Dedifferentiated amniotic fluid mesenchymal stem cell (primary cell): ENCODE data around the gene ACTL10.

Experiments
- DNase-seq: peaks from one replicate; pipeline ENCODE4 v3.0.0-alpha.2; 2016; ENCODE audit errors: extremely low spot score

The ACTL10 gene

DNA sequence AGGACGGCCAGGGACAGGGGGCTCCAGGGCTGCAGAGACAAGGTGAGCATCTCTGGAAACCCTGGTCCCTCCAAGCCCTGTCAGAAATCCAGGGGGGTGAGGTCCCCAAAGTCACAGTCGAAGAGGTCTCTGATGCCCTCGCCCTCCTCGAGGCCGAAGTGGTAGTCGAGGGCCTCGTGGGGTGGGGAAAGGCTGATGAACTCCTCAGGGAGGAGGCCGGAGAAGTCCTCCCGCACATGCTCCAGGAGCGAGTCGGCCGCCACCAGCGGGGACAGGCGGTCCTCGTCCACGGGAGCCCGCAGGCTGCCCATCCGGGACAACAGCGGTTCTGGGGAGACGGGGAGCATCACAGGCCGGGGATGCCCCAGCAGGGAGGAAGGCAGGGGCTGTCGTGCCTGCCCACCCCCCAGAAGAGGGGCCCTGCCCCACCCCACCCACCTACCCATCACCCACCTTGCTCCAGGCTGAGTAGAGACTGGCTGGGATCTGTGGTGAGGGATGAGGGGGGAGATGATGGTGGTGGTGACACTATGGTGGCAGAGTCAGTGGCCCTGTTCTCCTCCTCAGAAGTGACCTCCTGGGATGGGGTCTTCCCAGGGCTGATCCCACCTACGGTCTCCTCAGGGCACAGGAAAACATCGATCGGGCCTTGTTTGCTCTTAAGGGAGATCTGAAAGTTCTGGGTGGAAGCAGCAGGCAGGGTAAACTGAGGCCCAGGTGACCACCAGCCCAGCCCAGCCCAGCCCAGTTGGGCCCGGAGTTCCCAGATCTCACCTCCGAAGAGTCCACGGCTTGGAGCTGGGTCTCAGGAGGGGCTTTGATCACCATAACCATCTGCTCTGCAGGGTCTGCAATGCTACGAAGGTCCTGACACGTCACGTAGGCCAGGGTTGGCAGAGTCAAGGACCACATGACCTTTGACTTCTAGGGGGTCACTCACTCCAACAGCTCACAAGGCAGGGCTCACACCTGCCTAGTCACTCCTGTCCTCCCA is 10.2 kb downstream of the ACTL10 start:
- DNase-seq: no peak

DNA sequence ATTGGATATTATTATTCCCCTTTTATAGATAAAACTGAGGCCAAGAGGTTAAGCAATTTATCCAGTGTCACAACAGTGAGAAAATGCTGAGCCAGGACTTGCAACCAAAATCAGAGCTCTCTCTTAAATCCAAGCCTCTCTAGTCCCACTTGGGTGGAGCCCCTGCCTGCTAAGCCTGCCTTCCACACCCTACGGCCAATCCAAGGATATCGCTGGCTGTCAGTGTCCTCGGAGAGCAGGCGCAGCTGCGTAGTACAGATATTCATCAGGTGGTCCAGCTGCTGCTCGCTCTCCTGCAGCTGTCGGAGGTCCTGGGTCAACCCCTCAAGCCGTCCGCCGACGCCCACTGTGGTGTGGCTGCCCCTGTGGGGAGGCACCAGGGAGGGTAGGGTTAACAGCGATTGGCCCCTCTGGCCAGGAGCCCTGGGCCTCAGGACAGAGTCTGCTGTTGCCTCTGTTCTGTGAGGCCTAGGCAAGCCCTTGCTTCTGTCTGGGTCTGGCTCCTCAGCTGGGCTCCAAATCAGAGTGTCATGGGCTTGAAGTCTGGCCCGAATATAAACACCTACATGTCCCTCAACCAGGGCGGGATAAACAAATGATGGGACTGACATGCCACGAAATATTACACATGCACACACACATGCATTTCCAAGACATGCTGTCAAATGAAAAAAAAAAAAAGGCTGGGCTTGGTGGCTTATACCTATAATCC is 11.4 kb downstream of the ACTL10 start:
- no peak for DNase-seq

DNA sequence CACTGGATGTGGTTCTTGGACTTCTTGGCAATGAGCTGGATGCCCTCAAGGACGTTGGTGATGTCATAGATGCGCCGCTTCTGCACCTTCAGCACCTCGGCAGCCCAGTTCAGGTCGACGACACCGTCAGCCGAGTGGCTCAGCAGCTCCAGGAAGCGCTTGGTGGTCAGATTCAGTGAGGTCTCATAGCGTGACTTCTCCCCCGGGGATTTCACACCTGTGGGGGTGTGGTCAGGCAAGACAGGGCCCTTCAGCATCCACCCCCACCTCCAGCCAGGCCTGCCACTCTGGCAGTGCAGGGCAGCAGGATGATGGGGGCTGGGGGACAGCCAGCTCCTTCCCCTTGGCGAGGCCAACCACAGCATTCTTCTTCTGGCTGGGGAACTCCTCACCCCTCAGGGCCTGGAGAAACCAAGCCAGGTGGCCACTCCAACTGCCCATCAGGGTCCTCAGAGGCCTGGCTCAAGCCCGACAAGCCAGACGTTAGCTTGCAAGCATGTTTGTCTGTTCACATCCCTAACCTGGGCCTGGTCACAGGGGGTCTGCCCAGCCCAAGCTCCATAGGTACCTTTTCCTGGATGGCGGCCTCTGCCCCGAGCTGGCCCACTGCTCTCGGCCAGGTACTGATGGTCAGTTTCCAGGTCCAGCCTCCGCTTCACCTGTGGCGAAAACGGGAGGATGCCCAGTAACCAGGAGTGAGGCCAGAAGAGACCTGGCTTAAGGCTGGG is 13.2 kb downstream of the ACTL10 start:
- DNase-seq: no peak

DNA sequence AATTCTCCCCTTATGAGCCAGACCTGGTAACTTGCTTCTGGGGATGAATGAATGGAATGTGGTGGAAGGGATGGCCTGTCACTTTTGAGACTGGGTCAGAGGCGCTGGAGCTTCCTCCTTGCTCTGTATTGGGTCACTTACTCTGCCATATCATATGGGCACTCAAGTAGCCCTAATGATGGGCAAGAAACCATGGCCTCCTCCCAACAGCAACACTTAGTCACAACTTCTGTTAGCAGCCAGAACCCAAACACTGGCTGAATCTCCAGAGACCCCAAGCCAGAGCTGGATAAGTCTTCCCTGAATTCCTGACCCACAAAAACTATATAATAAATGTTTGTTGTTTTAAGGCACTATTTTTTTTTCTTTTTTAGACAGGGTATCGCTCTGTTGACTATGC is 13.9 kb downstream of the ACTL10 start:
- DNase-seq: no peak

DNA sequence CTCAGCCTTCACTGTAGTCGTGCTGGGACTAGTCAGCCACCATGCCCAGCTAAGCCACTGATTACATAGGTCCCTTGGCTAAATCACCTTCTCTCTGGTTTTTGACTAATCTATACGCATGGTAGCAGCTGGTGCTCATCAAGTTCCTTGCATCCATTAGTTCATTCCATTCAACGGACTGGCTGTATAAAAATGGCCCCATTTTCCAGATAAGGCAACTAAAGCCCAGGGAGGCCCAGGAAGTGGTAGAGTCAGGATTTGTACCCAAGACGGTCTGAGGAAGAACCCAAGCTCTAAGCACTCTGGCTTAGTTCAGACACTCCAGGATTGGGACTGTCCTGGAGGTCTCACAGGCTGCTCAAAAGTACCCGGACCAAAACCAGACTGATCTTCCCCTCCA is 14.5 kb downstream of the ACTL10 start:
- DNase-seq: no peak

DNA sequence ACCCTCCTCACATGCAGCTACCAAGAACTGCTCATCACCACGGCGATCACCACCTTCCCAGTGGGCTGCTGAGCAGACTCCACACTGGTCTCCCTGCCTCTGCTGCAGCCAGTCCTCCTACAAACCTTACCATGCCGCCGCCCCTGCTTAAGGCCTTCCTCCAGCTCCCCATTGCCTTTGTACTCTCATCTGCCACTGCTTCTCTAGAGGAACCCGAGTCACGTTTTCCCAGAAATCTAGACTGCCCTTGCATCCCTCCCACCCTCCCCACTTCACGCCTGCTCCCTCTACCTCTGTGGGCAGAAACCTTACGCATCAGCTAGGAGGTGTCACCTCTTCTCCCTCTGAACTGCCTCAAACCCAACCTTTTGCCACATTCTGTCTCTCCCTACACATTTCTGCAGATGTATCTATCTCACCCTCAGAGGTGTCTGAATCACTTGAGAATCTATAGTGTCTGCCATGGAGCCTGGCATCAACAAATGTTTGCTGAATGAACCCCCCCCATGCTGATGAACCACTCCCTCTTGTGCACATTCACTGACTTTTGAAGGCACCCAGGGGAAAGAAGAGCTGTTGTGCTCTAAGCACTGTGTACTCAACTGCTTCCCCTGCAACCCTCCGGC is 15.1 kb downstream of the ACTL10 start:
- no peak for DNase-seq

DNA sequence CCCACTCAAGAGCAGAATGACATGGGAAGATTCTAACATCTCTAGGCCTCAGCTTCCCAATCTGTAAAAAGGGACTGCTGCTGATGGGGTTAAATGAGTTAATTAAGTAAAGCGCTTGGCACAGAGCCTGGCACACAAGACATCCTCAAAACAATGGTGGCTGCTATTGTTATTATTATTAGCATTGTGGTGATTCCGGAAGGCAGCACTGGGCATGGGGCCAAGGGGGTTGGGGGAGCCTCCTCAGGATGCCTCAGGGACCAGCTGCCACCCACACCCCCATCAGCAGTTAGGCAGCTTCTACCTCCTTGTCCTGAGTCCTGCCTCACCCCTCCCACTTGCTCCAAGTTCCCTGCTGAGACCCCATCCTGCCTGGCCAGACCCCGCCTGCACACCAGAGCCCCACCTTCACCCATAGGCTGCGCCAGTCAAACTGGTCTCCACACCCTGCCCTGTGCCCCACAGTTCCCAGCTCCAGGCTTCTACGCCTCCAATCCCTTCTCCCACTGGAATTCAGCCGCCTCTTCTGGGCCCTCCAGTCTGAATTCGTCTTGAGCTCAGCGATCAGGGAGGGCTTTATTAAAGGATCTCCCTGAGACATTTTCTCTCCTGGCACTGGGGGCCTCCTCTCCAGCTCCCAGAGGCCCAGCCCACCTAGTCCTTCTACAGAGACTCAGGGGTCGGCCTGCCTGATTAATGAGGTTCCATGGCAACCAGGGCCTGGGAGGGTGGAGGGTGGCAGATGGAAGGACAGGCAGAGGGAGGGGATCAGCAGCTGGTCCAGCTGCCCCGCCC is 18.0 kb downstream of the ACTL10 start:
- no peak for DNase-seq

DNA sequence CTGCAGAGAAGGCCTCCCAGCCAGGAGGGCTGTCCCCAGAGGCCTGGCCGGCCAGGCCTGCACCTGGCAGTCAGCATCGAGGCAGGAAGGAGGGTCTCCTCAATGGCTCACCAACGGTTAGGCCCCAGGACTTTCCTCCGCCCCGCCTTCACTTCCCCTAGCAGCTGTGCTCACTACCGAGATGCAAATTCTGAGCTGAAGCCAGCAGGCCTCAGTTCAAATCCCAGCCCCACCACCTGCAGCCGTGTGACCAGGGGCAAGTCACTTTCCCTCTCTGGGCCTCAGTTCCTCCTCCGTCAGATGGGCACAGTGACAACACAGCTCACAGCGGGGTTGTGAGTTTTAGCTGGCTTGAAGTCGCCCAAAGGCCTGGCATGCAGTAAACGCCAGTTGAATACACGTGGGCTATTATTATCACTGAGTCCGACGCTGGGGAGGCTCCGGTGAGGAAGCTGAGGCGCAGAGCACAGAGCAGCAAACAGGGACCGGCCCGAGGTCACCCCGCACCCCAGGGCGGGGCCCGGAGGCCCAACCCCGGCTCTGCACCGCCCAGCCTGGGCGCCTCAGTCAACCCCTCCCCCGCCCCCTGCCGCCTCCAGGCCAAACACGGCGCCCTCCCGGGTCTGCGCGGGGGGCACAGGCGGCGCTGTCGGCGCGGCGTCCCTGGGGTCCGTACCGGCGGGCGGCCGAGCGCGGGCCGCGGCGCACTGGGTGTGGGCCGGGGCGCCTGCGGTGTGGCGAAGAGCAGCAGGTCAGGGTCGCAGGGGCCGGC is 18.8 kb downstream of the ACTL10 start:
- no peak for DNase-seq

DNA sequence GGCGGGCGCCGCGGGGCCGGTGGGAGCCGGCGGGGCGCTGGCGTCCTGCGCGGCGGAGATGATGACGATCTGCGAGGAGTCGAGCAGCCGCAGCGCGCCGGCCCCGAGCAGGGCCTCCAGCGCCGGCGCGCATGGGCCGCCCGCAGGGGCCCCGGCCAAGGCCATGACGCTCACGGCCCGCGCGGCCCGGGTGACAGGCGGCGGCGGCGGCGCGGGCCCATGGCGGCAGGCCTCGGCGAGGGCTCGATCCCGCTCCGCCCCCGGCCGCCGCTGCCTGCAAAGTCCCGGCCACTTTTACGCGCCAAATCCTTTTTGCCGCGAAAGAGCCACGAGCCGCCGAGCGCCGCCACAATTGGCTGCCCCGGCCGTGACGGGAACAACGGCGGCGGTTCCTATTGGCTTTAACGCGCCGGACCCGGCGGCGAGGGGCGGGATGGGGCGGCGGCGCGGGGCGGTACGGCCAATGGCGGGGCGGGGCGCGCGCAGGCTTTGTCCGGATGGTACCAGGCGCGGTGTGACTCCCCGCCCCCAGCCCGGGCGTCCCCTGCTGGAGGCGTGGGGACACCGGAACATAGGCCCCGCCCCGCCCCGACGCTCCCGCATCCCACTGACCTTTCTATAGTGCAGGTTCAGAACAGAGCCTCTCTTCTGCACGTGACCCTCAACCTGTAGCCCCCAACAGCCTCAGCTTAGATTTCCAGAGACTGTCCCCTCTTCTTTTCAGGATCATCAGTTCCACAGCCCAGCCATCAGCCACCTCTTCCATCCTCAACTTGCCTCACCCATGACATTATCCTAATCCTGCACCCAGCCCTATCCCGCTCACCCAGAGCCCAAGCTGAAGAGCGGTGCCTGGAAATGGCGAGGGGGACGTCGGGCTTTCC is 19.6 kb downstream of the ACTL10 start, which contains the start of gene E2F1:
TSS of gene E2F1 (minus strand) at position 286 of the 884 bp plus-strand sequence. CDS start at position 165, 121 bp downstream.
- DNase-seq: peak; percentile 91

DNA sequence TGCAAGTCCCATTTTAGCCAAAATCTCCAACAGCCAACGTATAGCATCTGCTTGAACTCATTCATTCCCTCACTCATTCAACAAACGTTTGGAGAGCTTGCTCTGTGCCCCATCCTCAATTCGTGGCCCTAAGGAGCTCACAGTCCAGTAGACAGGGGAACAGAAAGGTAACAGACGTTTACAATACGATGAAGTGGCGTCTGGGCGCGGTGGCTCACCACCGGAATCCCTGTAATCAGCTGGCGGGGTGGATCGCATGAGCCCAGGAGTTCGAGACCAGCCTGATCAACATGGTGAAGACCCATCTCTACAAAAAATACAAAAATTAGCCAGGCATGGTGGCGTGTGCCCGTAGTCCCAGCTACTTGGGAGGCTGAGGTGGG is 20.2 kb downstream of the ACTL10 start:
- DNase-seq: no peak

DNA sequence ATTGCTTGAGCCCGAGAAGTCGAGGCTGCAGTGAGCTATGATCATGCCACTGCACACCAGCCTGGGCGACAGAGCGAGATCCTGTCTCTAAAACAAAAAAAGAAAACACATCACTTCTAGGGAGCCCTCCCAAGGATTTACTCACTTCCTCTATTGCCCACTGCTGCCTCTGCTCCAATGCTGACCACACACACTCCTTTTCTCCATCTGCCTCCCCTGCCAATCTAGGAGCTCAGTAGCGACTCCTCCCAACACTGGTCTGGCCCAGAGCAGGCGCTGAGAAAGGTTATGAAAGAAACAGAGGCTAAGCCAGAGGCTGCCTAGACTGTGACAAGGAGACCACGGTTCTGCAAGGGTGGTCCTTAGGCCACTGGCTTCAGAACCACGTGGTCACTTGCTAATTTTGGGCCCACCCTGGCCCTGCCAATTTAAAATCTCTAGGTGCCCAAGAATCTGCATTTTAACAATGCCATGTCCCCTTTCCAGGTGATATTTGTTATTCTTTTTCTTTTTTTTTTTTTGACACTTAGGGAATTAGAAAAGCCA is 20.7 kb downstream of the ACTL10 start:
- DNase-seq: no peak

DNA sequence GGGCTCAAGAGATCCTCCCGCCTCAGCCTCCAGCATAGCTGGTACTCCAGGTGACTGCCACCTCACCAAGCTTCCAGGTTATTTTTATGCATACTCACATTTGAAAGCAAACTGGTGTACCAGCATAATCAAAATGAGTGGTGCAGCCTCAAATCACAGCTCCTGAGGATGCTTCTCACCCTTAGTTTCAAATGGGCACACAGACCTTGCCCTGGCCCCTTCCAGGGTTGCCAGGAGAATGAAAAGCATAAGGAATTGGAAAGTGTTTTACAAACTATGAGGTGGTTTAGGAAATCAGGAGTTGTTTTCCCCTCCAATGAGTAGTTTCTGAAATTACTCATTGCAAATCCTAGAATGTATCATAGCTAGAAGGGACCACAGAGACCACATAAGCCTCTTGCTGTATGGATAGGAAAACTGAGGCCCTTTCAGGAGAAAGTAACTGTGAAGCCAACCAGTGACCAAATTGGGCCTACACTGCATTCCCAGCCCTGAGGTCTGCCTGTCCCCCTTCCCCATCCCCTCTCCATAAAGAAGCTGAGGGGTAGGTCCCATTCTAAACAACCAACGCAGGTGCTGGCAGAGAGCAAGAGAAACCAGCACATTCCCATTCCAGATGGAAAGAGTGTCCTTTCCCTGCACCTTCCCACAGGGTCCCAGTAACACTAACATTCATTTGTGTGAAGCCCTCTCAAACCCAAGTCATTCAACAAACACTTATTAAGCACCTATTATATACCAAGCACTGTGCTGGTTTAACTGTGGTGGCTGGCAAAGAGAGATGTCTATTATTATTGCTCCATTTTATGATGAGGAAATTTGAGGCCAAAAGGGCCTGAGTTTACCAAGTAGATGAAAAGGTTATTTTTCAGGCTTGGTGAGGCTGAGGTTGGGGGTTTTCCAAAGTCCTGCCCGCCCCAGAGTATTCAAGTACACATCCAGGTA is 21.5 kb downstream of the ACTL10 start:
- DNase-seq: no peak

DNA sequence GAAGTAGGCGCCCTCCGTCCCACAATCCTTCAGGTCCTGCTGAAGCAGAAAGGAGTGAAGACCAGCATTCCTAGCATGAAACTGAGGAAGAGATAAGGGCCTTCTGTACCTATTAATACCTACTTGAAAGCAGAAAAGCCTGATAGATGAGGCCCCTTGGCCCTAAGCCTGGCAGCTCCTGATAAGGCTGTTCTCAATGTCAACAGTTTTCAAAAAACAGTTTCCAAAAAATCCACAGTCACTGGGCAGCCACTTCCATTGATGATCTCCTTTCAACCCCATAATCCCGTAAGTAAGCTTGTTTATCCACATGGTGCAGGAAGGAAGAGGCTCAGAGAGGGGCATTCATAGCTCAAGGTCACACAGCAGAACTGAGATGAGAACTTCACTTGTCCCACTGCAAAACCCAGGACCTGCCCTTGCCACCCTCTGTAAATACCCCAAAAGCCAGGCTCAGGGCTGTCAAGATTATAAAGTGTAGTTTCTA is 22.2 kb downstream of the ACTL10 start:
- no peak for DNase-seq

DNA sequence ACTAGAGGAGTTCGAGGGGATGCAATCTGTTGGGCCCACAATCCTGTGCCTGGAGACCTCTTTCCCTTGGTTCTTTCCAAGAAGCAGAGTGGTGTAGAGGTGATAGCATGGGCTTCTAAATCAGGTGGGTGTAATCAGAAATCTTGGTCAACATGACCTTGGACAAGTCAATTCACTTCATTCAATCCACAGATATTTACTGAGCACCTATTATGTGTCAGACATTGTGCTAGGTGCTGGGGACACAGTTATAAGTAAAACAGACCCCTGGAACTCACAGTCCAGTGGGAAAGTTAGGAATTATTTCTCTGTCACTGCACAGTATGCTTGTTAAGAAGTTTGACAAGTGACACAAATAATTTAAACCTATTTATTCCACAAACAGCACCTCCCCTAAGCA is 22.8 kb downstream of the ACTL10 start:
- DNase-seq: no peak

DNA sequence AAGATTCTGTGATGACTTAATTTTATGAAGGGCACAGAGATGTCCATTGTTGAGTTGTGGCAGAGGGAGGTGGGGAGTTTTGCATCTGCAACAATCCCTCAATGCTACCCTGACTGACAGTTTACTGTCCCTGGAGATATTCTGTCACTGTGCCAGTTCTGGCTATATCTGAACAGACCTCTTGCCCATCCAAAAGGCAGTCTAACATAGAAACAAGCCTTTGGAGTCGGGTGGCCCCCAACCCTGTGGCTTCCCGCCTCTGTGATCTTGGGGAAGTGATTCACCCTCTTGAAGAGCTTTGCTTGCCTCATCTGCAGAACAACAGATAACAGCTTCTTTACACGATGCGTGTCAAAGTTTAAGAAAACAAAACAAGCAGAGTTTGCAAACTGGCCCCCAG is 23.2 kb downstream of the ACTL10 start:
- no peak for DNase-seq

DNA sequence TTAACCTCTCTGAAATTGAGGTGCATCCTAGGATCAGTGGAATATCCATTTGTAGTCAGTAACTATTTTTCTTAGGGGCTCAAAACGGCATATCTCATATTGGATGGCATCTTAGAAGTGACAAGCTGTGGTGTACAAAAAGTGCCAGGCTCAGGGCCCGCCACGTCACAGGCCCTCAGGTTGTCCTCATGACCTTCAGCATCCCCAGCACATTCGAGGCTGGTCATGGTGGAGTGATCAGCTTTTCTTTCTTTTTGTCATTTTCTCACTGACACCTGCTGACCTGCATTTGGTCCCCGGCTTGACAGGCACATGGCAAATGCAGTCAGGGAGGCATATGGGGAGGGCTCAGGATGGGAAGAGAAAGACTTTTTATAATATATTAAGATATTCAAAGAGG is 26.5 kb downstream of the ACTL10 start:
- no peak for DNase-seq
